Pancreas (tissue), 10 donors: ENCODE results near the gene GON4L. TPM values are rescaled to one million over a fixed set of nuclear protein-coding genes. Genes with fewer than 3 reads are reported as not detected.

Source experiments
- ATAC-seq, 4 donors: fragments of 200-7000 bp; cut with Tn5 transposase; one replicate each; pipeline versions ENCODE4 v1.8.0 to v1.9.1; 2020; ENCODE audit warnings: mild to moderate bottlenecking in 4 of 4, moderate library complexity in 4 of 4
- DNase-seq, 6 donors: peaks; one replicate each; pipeline ENCODE4 v3.0.0-alpha.2; 2020
- FAIRE-seq: peaks from 2 replicates; lab custom pipeline; 2012; peaks lifted over from hg19 to GRCh38; lab: Jason Lieb, UNC
- H3K27ac ChIP-seq, 4 donors: fragments of 200-600 bp; sonication (generic); 1 replicate in 3 of 4; 2 replicates in 1 of 4; pipeline versions ENCODE4 v1.5.0 to v1.8.0; 2020
- H3K27me3 ChIP-seq, 4 donors: fragments of 200-600 bp; one replicate each; pipeline ENCODE4 v1.8.0; 2021
- H3K36me3 ChIP-seq, 3 donors: fragments of 200-600 bp; sonication (generic) in 1 of 3; one replicate each; pipeline versions ENCODE4 v1.5.0 to v1.8.0; 2020 to 2021
- H3K4me1 ChIP-seq, 3 donors: fragments of 200-600 bp; one replicate each; pipeline ENCODE4 v1.8.0; 2021
- H3K4me3 ChIP-seq, 4 donors: fragments of 200-600 bp; sonication (generic) in 2 of 4; one replicate each; pipeline versions ENCODE4 v1.5.0 to v1.8.0; 2020 to 2021
- H3K9me3 ChIP-seq, 4 donors: fragments of 200-600 bp; one replicate each; pipeline ENCODE4 v1.8.0; 2021
- CTCF ChIP-seq, 4 donors: fragments of 200-600 bp; sonication (generic) in 3 of 4; IDR thresholded peaks; one replicate each; pipeline versions ENCODE4 v1.5.0 to v1.8.0; 2021; ENCODE audit warnings: antibody characterized with exemption in 4 of 4
- WGBS, 2 donors: extraction: QIAGEN DNeasy Blood & Tissue Kit; methylation state at CpG; one replicate each; pipeline ENCODE4 v1.1.7; 2013; 5-methylcytosine and 5-hydroxymethylcytosine counted together
- intact Hi-C, 3 donors: fragments of 100-400 bp; cut with DNase I; formaldehyde crosslinking; loops; one replicate each; pipeline versions ENCODE4 v1.11.1 to v1.14.2; 2022
- polyA plus RNA-seq, 2 donors: library from polyadenylated mRNA; stranded (reverse); fragments of 200-250 nt; gene quantifications; one replicate each; pipeline ENCODE4 v1.2.3, GENCODE V29; 2013
- total RNA-seq, 6 donors: library from RNA; stranded (reverse); fragmentation: NEBNext Ultra II Directional in 4 of 6; extraction: Animal tissue kit (Norgen Biotek cat#: 25700) in 4 of 6; gene quantifications; one replicate each; pipeline versions ENCODE4 v1.2.1 to v1.2.4, GENCODE V29; 2021 to 2023
- donor health status: healthy with polysubstance abuse.
- donor health status: DM: no; HTN: no; CAD: no; lungs with moderate emphysema.
- donor health status: DM: no; HTN: no; CAD: no.
- donor health status: control.
- donor health status: control.
- donor health status: Bipolar disorder and iron deficiency.
- donor health status: DM: yes; HTN: yes; CAD: no.
- donor health status: DM: no; HTN: no; CAD: no.
- donor health status: DM: no; HTN: no; CAD: no.
- donor health status: DM: yes; HTN: yes; CAD: no.

The GON4L gene
- total and polyA plus RNA-seq, 8 donors = 18.5 to 32.3 (median 24.8) TPM

GRCh38 chr1:155890251-155890650 lies 33.2 kb upstream of the GON4L start:
- intact Hi-C loops = no loop called here
- H3K4me3 ChIP-seq = no peak overlapping the region
- no peak for TF ChIP-seq CTCF (IDR thresholded peaks at IDR 0.05)
- peak overlapping the region in 1 of 4 donors; percentile 8 for H3K27ac ChIP-seq
- FAIRE-seq (no peak), ATAC-seq (no peak), DNase-seq (no peak)
- no peaks in the 10 kb centered on the region for H3K9me3 ChIP-seq
- no peaks in the 10 kb centered on the region for H3K27me3 ChIP-seq
- no peaks in the 10 kb centered on the region for H3K36me3 ChIP-seq
- 38 to 39% methylated on average over 3 of the region's 3 CpGs for WGBS, 2 donors
- peaks cover 0 to 5% (median 3%) of the 10 kb centered on the region in 3 donors for H3K4me1 ChIP-seq

GRCh38 chr1:155889566-155889965 lies 32.6 kb upstream of the GON4L start:
- no peak for FAIRE-seq
- no peak overlapping the region for H3K27ac ChIP-seq

DNA sequence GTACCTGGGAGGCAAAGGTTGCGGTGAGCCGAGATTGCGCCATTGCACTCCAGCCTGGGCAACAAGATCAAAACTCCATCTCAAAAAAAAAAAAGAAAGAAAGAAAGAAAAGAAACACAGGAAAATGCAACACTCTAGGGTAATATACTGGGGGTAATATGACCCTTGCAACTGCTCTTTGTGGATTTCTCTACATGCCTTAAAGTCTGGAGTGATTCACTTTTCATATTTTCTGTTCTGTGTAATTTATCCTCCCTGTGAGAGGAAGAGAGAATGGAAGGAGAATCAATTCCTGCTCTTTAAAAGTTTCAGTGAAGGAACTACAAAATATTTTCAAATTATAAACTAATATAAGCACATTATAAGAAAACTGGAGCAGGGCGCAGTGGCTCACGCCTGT lies 31.5 kb upstream of the GON4L start:
- intact Hi-C loops = no loop called here
- FAIRE-seq (no peak), DNase-seq (no peak), ATAC-seq (no peak)
- Histone ChIP-seq H3K27ac (no peak overlapping the region), H3K4me1 (peaks cover 0 to 3% (median 2%) of the 10 kb centered on the region in 3 donors), H3K4me3 (no peak overlapping the region), H3K9me3 (no peaks in the 10 kb centered on the region), H3K27me3 (no peaks in the 10 kb centered on the region), H3K36me3 (no peaks in the 10 kb centered on the region)
- WGBS, 2 donors = 93% methylated on average over 5 of the region's 5 CpGs
- TF ChIP-seq CTCF (IDR thresholded peaks at IDR 0.05) = no peak

More at GRCh38 chr1:155889566-155889965, 32.6 kb upstream of the GON4L start:
- DNase-seq (no peak), ATAC-seq (no peak)
- Histone ChIP-seq H3K9me3 (no peaks in the 10 kb centered on the region), H3K4me1 (peaks cover 0 to 5% (median 3%) of the 10 kb centered on the region in 3 donors), H3K36me3 (no peaks in the 10 kb centered on the region), H3K4me3 (no peak overlapping the region), H3K27me3 (no peaks in the 10 kb centered on the region)
- WGBS, 2 donors = 54 to 56% methylated on average over 2 of the region's 2 CpGs
- intact Hi-C loops = no loop called here
- TF ChIP-seq CTCF (IDR thresholded peaks at IDR 0.05) = no peak

DNA sequence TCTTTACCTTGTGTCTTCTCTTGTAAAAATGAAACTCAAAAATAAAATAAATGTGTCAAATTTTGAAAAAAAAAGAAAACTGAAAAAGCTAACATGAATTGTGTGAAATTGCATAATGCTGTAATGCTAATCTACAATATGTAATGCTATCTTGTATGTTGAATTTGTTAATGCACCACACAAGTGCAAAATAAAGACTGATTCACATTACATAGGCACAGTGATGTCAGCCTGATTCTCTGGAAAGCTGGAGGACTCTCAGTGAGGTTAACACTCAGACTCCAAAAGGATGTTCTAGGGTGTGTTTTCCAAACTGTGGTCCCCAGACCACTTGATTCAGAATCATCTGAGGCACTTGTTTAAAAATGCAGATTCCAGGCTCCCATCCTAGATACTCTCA lies 28.0 kb upstream of the GON4L start:
- intact Hi-C loops = no loop called here
- no peak overlapping the region for H3K4me3 ChIP-seq
- TF ChIP-seq CTCF (IDR thresholded peaks at IDR 0.05) = no peak
- no peaks in the 10 kb centered on the region for H3K9me3 ChIP-seq
- peaks cover 0 to 3% (median 0%) of the 10 kb centered on the region in 3 donors for H3K4me1 ChIP-seq
- FAIRE-seq (no peak), DNase-seq (no peak), ATAC-seq (no peak)
- H3K36me3 ChIP-seq = no peaks in the 10 kb centered on the region
- no peaks in the 10 kb centered on the region for H3K27me3 ChIP-seq
- no peak overlapping the region for H3K27ac ChIP-seq

DNA sequence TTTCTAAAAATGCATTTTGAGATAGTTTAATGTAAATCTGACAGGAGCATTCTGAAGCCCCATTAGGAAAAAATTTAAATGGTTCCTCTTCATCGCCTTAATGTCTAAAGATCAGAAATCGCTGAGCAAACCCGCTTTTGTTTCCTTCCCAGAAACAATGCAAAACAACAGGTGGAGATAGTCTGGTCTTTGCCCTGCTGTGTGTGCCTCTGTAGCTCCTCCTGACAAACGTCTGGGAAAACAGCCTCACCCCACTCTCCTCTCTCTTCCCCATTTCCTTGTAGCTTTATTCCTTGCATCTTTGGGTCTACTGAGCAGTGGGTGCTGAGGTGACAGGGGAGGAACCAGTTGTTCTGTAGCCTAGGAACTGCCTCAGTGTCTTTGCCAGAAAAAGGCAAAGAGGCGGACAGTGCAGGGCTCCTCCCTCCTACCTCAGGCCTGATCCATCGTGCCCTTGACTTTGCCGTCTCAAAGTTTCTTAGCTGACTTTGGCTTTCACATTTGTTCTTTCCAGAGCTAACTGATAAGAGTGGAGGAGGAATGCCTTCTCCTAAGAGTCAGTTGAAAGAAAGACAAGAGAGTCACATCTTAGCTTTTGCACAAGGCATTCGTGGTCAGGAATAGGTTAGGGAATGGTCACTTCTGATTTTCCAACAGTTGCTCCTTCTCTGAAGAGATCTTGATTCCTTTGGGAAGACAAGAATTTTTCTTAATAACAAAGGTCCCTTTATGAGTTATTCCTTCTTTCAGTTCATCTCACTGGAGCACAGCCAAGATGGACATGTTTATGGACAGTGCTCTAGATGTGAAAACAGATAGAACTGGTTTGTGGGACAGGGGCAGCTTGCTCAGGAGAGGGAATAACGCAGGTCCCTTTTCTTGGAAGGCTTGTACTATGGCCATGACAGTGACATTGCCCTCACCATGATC lies 27.3 kb upstream of the GON4L start:
- FAIRE-seq (no peak), DNase-seq (no peak), ATAC-seq (no peak)
- Histone ChIP-seq H3K9me3 (no peaks in the 10 kb centered on the region), H3K36me3 (no peaks in the 10 kb centered on the region), H3K27me3 (no peaks in the 10 kb centered on the region), H3K4me3 (no peak overlapping the region), H3K4me1 (no peaks in the 10 kb centered on the region), H3K27ac (no peak overlapping the region)
- TF ChIP-seq CTCF (IDR thresholded peaks at IDR 0.05) = no peak
- WGBS, 2 donors = 55 to 66% methylated on average over 9 of the region's 9 CpGs
- intact Hi-C loops = no loop called here
